ENCODE measurements around the gene EHMT1. TPM values are rescaled to one million over a fixed set of nuclear protein-coding genes. Genes with fewer than 3 reads are reported as not detected.

The EHMT1 gene
- total and polyA plus RNA-seq, 2 of the 13 experiments (the other 11 are each of a cell fraction or from before 2014, with no cell fraction given), result 23.0 to 27.1 TPM

GRCh38 chr9:137748311-137748710, 129.5 kb downstream of the EHMT1 start:
- no peak for DNase-seq (ENCODE audit: low spot score)
- CTCF ChIA-PET (ENCODE audit: low intra/inter-chr PET ratio, low total read pairs), result no interaction called here

More at GRCh38 chr9:137748311-137748710, 129.5 kb downstream of the EHMT1 start:
- no peak for TF ChIP-seq MED8 (CRISPR knock-in tag; IDR thresholded peaks at IDR 0.05; ENCODE audit: insufficient replicate concordance)
- no peak for TF ChIP-seq CBX5 (CRISPR knock-in tag; IDR thresholded peaks at IDR 0.05; ENCODE audit: borderline replicate concordance)
- no peak for TF ChIP-seq CHD4 (IDR thresholded peaks at IDR 0.05; ENCODE audit: borderline replicate concordance, low read length)
- TF ChIP-seq ISL2 (CRISPR knock-in tag; IDR thresholded peaks at IDR 0.05), result no peak
- TF ChIP-seq KDM5B (CRISPR knock-in tag; IDR thresholded peaks at IDR 0.05; ENCODE audit: borderline replicate concordance), result no peak
- no peak for TF ChIP-seq SIN3A (IDR thresholded peaks at IDR 0.05; ENCODE audit: borderline replicate concordance, low read depth, low read length)
- TF ChIP-seq ZNF674 (CRISPR knock-in tag; IDR thresholded peaks at IDR 0.05; ENCODE audit: low read depth), result no peak
- TF ChIP-seq FOSL2 (CRISPR knock-in tag; IDR thresholded peaks at IDR 0.05), result no peak
- no peak for TF ChIP-seq PLSCR1 (CRISPR knock-in tag; IDR thresholded peaks at IDR 0.05; ENCODE audit: borderline replicate concordance)
- TF ChIP-seq CBX1 (IDR thresholded peaks at IDR 0.05; ENCODE audit: low read depth), result no peak
- TF ChIP-seq SSRP1 (CRISPR knock-in tag; IDR thresholded peaks at IDR 0.05), result no peak
- TF ChIP-seq USF2 (IDR thresholded peaks at IDR 0.05; ENCODE audit: low read depth, low read length), result no peak
- no peak for TF ChIP-seq USF2 (CRISPR knock-in tag; IDR thresholded peaks at IDR 0.05; ENCODE audit: borderline replicate concordance)
- TF ChIP-seq ZNF30 (CRISPR knock-in tag; IDR thresholded peaks at IDR 0.05), result no peak
- no peak for TF ChIP-seq MXD4 (CRISPR knock-in tag; IDR thresholded peaks at IDR 0.05)
- no peak for TF ChIP-seq ZNF180 (CRISPR knock-in tag; IDR thresholded peaks at IDR 0.05; ENCODE audit: borderline replicate concordance, low read depth)
- no peak for TF ChIP-seq ZMAT5 (CRISPR knock-in tag; IDR thresholded peaks at IDR 0.05; ENCODE audit: borderline replicate concordance, low read depth)
- no peak for TF ChIP-seq MYC (CRISPR knock-in tag; IDR thresholded peaks at IDR 0.05; ENCODE audit: borderline replicate concordance)
- no peak for TF ChIP-seq HOXA5 (CRISPR knock-in tag; IDR thresholded peaks at IDR 0.05)
- TF ChIP-seq ZNF615 (CRISPR knock-in tag; IDR thresholded peaks at IDR 0.05; ENCODE audit: borderline replicate concordance), result no peak
- TF ChIP-seq HBP1 (CRISPR knock-in tag; IDR thresholded peaks at IDR 0.05; ENCODE audit: low read depth), result no peak
- no peaks in the 10 kb centered on the region for H3K9me3 ChIP-seq (ENCODE audit: low read length)
- no peak overlapping the region for H3K4me3 ChIP-seq (replicated peaks in 1 of 3; ENCODE audit: insufficient read depth in 1 of 3, low read depth in 2 of 3, low read length in 3 of 3)
- H3K27ac ChIP-seq (ENCODE audit: extremely low read length, insufficient read depth, low read length), result no peak overlapping the region
- H4K20me1 ChIP-seq (ENCODE audit: insufficient read depth, low read length), result no peaks in the 10 kb centered on the region
- POLR2A ChIA-PET, result no interaction called here
- H3K4me1 ChIP-seq (ENCODE audit: insufficient read depth, low read length), result peaks cover 10% of the 10 kb centered on the region
- H3K9ac ChIP-seq (ENCODE audit: insufficient read depth, low read depth, low read length), result no peak overlapping the region
- no peak overlapping the region for H2AFZ ChIP-seq (ENCODE audit: low read length)
- H3K4me2 ChIP-seq (ENCODE audit: low read depth, low read length), result no peak overlapping the region
- ATAC-seq (no peak), FAIRE-seq (no peak)
- H3K27me3 ChIP-seq (ENCODE audit: control insufficient read depth in 1 of 2, insufficient read depth in 2 of 2, low read length in 2 of 2), result no peaks in the 10 kb centered on the region
- intact Hi-C loops (cut with micrococcal nuclease; ENCODE audit: unreplicated experiment) (no loop called here), in situ Hi-C loops (cut with HindIII; ENCODE audit: extremely low pct_ligation_motif_present, low pct_unique_long_range_greater_than_20kb) (no loop called here)
- H3K36me3 ChIP-seq (replicated peaks in 1 of 2; ENCODE audit: control insufficient read depth in 1 of 2, insufficient read depth in 2 of 2, low read length in 2 of 2), result peaks cover 17 to 59% of the 10 kb centered on the region in 2 experiments
- BruUV-seq (replicated peaks), result no TSS peak
- WGBS (ENCODE audit: low lambda C conversion rate), result over 99% methylated on average over 10 of the region's 15 CpGs
- no peaks in the 10 kb centered on the region for H3K79me2 ChIP-seq (ENCODE audit: insufficient read depth, low read length)

Measured in HepG2 (cell line).